Measurements from ENCODE around the gene CLEC2A. TPM values are rescaled to one million over a fixed set of nuclear protein-coding genes. Genes with fewer than 3 reads are reported as not detected.

Gene CLEC2A
- total RNA-seq, 1 experiment from 2014 or later = not detected

GRCh38 chr12:9864913-9865675, 67.1 kb downstream of the CLEC2A start:
- DNase-seq (ENCODE audit: low read depth) = peak; percentile 50
- in situ Hi-C loops (cut with HindIII; ENCODE audit: low pct_unique_long_range_greater_than_20kb, low sequenced_read_pairs) = no loop called here

Other genes starting within 250 kb of the CLEC2A start
- gene CLECL1, start 199.3 kb downstream of the CLEC2A start, total RNA-seq (2014; rRNA removed; shearing (Covaris generic); ENCODE audit: low replicate concordance) = not detected in 2 replicates
- 0.71 and 4.1 TPM in 2 replicates for gene CD69, start 171.5 kb downstream of the CLEC2A start, total RNA-seq (2014; rRNA removed; shearing (Covaris generic); ENCODE audit: low replicate concordance)
- gene KLRF1, start 104.9 kb downstream of the CLEC2A start, total RNA-seq (2014; rRNA removed; shearing (Covaris generic); ENCODE audit: low replicate concordance) = 1.2 TPM in 1 of 2 replicates, not detected in the other
- 4.7 and 11.5 TPM in 2 replicates for gene CLEC2B, start 63.0 kb downstream of the CLEC2A start, total RNA-seq (2014; rRNA removed; shearing (Covaris generic); ENCODE audit: low replicate concordance)
- not detected in 2 replicates for gene KLRF2, start 50.9 kb downstream of the CLEC2A start, total RNA-seq (2014; rRNA removed; shearing (Covaris generic); ENCODE audit: low replicate concordance)
- not detected in 2 replicates for gene CLEC12A, start 39.0 kb upstream of the CLEC2A start, total RNA-seq (2014; rRNA removed; shearing (Covaris generic); ENCODE audit: low replicate concordance)
- gene CLEC1B, start 66.8 kb upstream of the CLEC2A start, total RNA-seq (2014; rRNA removed; shearing (Covaris generic); ENCODE audit: low replicate concordance) = not detected in 2 replicates
- gene CLEC12B, start 78.3 kb upstream of the CLEC2A start, total RNA-seq (2014; rRNA removed; shearing (Covaris generic); ENCODE audit: low replicate concordance) = not detected in 2 replicates
- not detected in 2 replicates for gene CLEC9A, start 98.3 kb upstream of the CLEC2A start, total RNA-seq (2014; rRNA removed; shearing (Covaris generic); ENCODE audit: low replicate concordance)
- gene CLEC1A, start 166.6 kb upstream of the CLEC2A start, total RNA-seq (2014; rRNA removed; shearing (Covaris generic); ENCODE audit: low replicate concordance) = not detected in 2 replicates
- gene CLEC7A, start 197.8 kb upstream of the CLEC2A start, total RNA-seq (2014; rRNA removed; shearing (Covaris generic); ENCODE audit: low replicate concordance) = not detected in 2 replicates
- gene OLR1, start 239.8 kb upstream of the CLEC2A start, total RNA-seq (2014; rRNA removed; shearing (Covaris generic); ENCODE audit: low replicate concordance) = not detected in 2 replicates
- gene TMEM52B, start 246.7 kb upstream of the CLEC2A start, total RNA-seq (2014; rRNA removed; shearing (Covaris generic); ENCODE audit: low replicate concordance) = 2.8 TPM in 1 of 2 replicates, not detected in the other